ENCODE measurements around the gene ENPP3. TPM values are rescaled to one million over a fixed set of nuclear protein-coding genes. Genes with fewer than 3 reads are reported as not detected.
"Not testable (repeated sequence)": the region's sequence is repeated elsewhere in the genome, so short reads cannot be mapped to it uniquely, and the experiment has no call there.

Gene ENPP3
- total RNA-seq, 2 experiments from 2014 or later, result 0.63 to 0.84 TPM

DNA sequence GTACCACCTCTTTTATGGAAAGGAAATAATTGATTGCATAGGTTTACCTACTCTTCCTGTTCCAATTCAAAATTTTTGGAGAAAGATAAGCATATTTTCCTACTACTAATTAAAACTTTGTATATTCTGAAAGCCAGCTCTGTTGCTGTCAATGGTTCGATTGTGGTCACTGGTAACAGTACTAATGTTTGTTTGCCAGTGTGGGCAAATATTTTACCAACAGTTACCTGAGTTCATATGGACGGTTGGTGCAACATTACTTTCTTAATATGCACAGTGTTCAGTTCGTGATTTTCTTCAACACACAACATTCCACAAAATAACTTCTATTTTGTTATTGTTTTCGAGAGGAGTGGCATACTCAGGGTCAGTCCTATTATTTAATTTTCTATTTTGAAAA, 90.8 kb downstream of the ENPP3 start:
- CTCF ChIA-PET, result no interaction called here
- POLR2A ChIA-PET, result no interaction called here

- ChIA-PET CTCF (no interaction called here), POLR2A (no interaction called here)
Measured at GRCh38 chr6:131728296-131728939, 91.3 kb downstream of the ENPP3 start.

DNA sequence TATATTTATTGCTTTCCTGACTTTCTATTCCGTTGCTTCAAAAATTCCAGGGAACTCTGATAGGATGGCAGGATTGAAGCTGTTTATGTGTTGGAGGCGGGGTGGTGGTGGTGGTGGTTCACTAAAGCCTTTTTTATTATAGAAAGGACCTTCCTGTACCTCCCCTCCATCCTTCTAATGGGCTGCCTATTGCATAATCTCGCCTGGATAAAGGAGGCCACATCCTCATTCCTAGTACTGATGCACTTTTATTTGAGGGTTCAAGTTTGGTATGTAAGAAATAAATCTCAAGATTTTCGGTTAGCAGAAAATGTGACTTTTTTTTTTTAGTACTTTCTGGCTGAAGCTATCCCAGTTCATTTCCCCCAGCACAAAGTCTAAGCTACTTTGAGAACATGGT, 92.4 kb downstream of the ENPP3 start:
- ChIA-PET CTCF (no interaction called here), POLR2A (no interaction called here)

DNA sequence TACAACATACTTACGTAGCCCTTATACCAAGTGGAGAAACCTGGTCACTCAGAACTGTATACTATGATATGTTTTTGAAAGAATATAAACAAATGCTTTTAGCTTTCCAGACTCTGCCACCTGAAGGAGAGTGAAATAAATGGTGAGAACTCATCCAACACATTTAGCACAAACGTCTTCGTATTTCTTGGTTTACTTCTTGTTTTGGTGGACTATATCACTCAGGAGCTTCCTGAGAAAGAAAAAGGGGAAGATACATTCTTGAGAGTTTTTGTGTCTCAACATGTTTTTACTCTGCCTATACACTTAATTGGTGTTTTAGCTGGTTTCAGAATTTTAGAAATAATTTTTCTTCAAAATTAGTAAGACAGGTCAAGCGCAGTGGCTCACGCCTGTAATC, 93.2 kb downstream of the ENPP3 start:
- ChIA-PET CTCF (no interaction called here), POLR2A (no interaction called here)

DNA sequence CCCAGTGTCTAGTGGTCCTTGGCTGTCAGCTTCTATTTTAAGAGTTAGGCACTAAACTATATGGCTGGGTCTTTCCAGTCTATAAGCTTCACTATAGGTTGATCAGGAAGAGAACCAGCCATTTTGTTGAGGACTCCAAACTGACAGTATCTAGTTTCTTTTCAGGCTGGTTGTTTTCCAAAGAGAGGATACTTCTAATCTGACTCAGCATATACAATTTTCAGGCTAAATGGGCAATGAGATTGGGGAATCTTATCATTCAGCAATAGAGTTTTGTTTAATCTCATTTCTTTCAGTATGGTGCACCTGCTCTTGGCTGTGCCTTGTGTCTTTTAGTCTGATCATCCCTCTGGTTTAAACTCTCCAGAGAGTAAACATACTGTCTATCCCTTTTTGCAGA, 94.1 kb downstream of the ENPP3 start:
- CTCF ChIA-PET, result no interaction called here
- POLR2A ChIA-PET, result no interaction called here

GRCh38 chr6:131733376-131734016, 96.4 kb downstream of the ENPP3 start:
- CTCF ChIA-PET, result no interaction called here

DNA sequence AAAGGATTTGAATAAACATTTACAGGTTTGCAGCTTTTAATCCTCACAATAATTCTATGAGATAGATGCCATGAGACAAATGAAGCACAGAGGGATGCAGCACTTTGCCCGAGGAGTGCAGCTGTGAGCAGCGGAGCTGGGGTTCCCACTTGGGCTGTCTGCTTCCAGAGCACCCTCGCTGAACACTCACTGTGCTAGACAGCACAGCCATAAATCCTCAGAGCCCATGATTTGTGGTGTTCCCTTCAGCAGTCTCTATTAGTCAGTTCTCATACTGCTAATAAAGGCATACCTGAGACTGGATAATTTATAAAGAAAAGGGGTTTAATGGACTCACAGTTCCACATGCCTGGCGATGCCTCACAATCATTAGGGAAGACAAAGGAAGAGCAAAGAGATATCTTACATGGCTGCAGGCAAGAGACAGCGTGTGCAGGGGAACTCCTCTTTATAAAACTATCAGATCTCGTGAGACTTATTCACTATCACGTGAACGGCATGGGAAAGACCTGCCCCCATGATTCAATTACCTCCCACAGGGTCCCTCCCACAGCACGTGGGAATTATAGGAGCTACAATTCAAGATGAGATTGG, 99.0 kb downstream of the ENPP3 start:
- CTCF ChIA-PET, result no interaction called here
- POLR2A ChIA-PET, result no interaction called here

More at GRCh38 chr6:131733376-131734016, 96.4 kb downstream of the ENPP3 start:
- POLR2A ChIA-PET, result no interaction called here

DNA sequence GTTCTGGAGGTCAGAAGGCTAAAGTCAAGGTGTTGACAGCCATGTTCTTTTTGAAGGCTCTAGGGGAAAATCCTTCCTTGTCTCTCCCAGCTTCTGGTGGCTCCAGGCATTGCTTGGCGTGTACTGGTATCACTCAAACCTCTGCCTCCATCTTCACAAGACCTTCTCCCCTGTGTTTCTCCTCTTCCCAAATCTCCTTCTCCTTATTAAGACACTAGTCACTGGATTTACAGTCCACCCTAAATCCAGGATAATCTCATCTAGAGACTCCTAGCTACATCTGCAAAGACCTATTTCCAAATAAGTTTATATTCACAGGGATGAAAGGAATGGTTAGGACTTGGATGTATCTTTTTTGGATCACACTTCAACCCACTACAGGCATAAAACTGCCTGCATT, 99.7 kb downstream of the ENPP3 start:
- ChIA-PET POLR2A (no interaction called here), CTCF (no interaction called here)

DNA sequence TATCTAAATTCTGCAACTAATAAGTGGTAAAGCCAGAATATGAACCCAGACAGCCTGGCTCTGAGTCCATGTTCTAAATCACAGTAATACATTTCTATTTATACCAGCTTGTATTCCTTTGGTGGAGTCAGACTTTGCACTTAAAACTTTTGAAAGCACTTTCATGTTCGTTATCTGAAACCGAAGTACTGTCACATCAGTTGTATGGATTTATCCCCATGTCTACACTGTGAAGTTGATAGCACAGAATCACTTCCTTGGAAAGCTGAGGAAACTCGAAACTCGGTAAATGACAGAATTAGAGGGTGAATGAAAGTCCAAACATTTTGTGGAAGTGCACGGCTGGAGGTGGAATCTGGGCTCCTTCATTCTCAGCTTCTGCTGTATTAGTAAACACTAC, 102.0 kb downstream of the ENPP3 start:
- ChIA-PET CTCF (no interaction called here), POLR2A (no interaction called here)

DNA sequence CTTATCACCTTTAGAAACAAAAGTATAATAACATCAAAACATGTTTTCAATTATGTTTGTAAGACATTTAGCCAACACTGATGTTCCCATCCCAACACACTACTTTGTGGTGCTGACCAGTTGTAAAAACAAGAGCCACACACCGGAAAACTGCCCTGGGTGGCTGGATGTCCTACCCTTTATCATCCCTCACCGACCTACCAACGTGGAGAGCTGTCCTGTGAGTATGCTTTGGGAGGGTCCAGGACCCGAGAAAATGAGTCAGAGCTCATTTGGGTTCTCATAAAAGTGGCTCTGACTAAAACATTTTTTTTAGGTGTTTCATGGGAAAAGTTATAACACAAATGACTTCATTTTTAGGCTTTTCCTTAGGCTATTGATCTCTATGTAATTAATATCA, 103.1 kb downstream of the ENPP3 start:
- POLR2A ChIA-PET, result no interaction called here
- CTCF ChIA-PET, result no interaction called here

- POLR2A ChIA-PET, result no interaction called here
- CTCF ChIA-PET, result no interaction called here
Measured at GRCh38 chr6:131741688-131742393, 104.7 kb downstream of the ENPP3 start.

DNA sequence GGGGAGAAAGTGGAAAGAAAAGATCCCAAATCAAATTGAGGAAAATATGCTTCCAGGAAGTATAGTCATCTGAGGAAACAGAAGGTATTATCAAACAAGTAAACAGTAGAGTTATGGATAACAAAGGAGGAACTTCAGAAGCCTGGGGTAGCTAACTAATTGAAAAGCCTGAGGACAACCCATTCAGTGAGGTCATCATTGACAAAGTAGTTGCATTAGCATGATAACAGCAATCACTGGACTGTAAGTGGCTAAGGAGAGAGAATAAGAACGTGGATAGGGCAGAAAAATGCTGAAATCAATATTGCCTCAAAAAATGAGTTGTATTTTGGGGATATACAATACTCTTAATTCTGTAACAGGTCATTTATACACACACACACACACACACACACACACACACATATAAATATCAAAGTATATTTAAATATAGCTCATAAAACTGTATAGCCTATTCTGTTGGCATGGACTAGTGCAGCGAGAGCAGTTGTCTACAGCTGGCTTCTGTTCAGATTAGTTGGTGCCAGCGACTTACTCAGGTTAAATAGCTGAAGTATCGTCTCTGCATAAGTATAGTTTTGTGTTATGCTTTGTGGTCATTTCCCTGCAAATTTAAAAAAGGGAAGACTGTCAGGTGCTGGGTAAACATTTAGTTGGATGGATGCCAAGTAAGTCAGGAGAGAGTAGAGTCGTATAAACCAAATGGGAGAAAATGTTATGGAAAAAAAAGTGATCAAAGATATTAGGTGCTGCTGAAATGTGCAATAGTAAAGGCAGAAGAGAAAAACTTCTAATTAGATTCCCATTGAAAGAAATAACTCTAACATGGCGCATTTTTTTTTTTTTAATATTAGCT, 107.6 kb downstream of the ENPP3 start:
- CTCF ChIA-PET, result no interaction called here

GRCh38 chr6:131745476-131745875, 108.4 kb downstream of the ENPP3 start:
- CTCF ChIA-PET, result no interaction called here
- POLR2A ChIA-PET, result no interaction called here

More for the DNA sequence above, 107.6 kb downstream of the ENPP3 start:
- POLR2A ChIA-PET, result no interaction called here

GRCh38 chr6:131747821-131748353, 110.8 kb downstream of the ENPP3 start:
- CTCF ChIA-PET, result no interaction called here
- POLR2A ChIA-PET, result no interaction called here

DNA sequence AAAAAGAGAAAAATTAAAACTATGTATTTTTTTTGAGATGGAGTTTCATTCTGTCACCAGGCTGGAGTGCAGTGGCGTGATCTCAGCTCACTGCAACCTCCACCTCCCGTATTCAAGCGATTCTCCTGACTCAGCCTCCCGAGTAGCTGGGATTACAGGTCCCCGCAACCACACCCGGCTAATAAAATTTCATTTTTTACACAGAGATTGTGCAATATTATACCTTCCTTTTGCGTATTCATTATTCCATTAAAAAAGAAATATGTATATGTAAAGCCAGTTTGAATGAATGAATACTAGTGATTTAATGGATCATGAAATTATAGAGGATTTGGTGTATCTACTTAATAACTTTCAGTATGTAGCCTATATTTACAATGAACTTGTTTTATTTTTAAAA, 111.9 kb downstream of the ENPP3 start:
- POLR2A ChIA-PET, result no interaction called here

DNA sequence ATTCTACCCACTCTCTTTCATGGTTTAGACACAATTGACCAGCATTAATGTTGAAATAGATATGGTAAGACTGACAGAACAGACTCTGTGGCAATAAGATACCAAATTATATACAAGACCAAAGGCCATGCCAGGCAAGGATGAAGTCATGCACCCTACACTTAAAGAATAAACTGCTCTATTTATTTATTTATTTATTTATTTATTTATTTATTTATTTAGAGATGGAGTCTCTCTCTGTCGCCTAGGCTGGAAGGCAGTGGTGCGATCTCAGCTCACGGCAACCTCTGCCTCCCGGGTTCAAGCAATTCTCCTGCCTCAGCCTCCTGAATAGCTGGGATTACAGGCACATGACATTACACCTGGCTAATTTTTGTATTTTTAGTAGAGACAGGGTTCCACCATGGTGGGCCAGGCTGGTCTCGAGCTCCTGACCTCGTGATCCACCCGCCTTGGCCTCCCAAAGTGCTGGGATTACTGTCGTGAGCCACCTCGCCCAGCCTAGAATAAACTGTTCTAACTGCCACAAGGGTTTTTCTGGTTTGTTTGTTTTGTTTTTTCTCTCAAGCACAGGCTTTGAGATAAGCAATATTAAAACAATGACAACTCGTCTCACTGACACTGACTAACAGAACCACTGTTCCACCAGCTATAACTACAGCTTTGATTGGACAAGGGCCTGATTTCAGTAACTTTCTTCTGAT, 114.1 kb downstream of the ENPP3 start:
- CTCF ChIA-PET, POLR2A ChIA-PET: not testable (repeated sequence)

More for the DNA sequence above, 111.9 kb downstream of the ENPP3 start:
- CTCF ChIA-PET, result no interaction called here

- ChIA-PET CTCF (no interaction called here), POLR2A (no interaction called here)
Measured at GRCh38 chr6:131754088-131754487, 117.0 kb downstream of the ENPP3 start.

GRCh38 chr6:131754715-131755567, 117.8 kb downstream of the ENPP3 start:
- ChIA-PET POLR2A (no interaction called here), CTCF (no interaction called here)

GRCh38 chr6:131755597-131755996, 118.5 kb downstream of the ENPP3 start:
- ChIA-PET CTCF (no interaction called here), POLR2A (no interaction called here)
